H9 (cell line): ENCODE data around the gene PTPRC. TPM values are rescaled to one million over a fixed set of nuclear protein-coding genes. Genes with fewer than 3 reads are reported as not detected.

Experiments
- DNase-seq: peaks from one replicate; pipeline ENCODE4 v3.0.0-alpha.2; 2017
- H2AFZ ChIP-seq: one replicate; pipeline ENCODE4 v1.6.1; 2013; ENCODE audit warnings: mild to moderate bottlenecking, low read length, control low read depth, moderate library complexity
- H2AK5ac ChIP-seq: 2 replicates; pipeline ENCODE4 v1.6.1; 2013; ENCODE audit warnings: low read length, control low read depth, mixed read lengths; ENCODE audit not compliant: insufficient read length
- H2BK120ac ChIP-seq: one replicate; pipeline ENCODE4 v1.6.1; 2013; ENCODE audit warnings: low read depth, mild to moderate bottlenecking, low read length, control low read depth, inconsistent platforms; ENCODE audit not compliant: poor library complexity, severe bottlenecking
- H2BK12ac ChIP-seq: 2 replicates; pipeline ENCODE4 v1.6.1; 2013; ENCODE audit warnings: low read length, control low read depth, mixed read lengths, low read depth; ENCODE audit not compliant: insufficient read length
- H2BK15ac ChIP-seq: 2 replicates; pipeline ENCODE4 v1.6.1; 2013; ENCODE audit warnings: low read depth, low read length, control low read depth
- H2BK20ac ChIP-seq: one replicate; pipeline ENCODE4 v1.6.1; 2013; ENCODE audit warnings: low read depth, mild to moderate bottlenecking, low read length, control low read depth, inconsistent platforms; ENCODE audit not compliant: poor library complexity, severe bottlenecking
- H2BK5ac ChIP-seq: 2 replicates; pipeline ENCODE4 v1.6.1; 2013; ENCODE audit warnings: low read length, control low read depth, mixed read lengths; ENCODE audit not compliant: insufficient read length
- H3K14ac ChIP-seq: 2 replicates; pipeline ENCODE4 v1.6.1; 2013; ENCODE audit warnings: low read length, control low read depth; ENCODE audit not compliant: insufficient read depth
- H3K18ac ChIP-seq: 2 replicates; pipeline ENCODE4 v1.6.1; 2013; ENCODE audit warnings: low read depth, mild to moderate bottlenecking, mixed read lengths, low read length, control low read depth; ENCODE audit not compliant: insufficient read length
- H3K23ac ChIP-seq: 2 replicates; pipeline ENCODE4 v1.6.1; 2013; ENCODE audit warnings: low read length, control low read depth, mixed read lengths, low read depth; ENCODE audit not compliant: insufficient read length
- H3K23me2 ChIP-seq: 2 replicates; pipeline ENCODE4 v1.6.1; 2013; ENCODE audit warnings: low read depth, mild to moderate bottlenecking, mixed read lengths, low read length, control low read depth; ENCODE audit not compliant: insufficient read length, poor library complexity, severe bottlenecking
- H3K27ac ChIP-seq: 2 replicates; pipeline ENCODE4 v1.5.1; 2013; ENCODE audit warnings: low read length, control low read depth, mixed read lengths, low read depth; ENCODE audit not compliant: insufficient read length
- H3K27me3 ChIP-seq: 2 replicates; pipeline ENCODE4 v1.6.1; 2013; ENCODE audit warnings: low read length, control low read depth, inconsistent platforms; ENCODE audit not compliant: insufficient read depth
- H3K4ac ChIP-seq: 2 replicates; pipeline ENCODE4 v1.6.1; 2013; ENCODE audit warnings: low read depth, mild to moderate bottlenecking, control low read depth, inconsistent platforms, low read length, moderate library complexity
- H3K4me1 ChIP-seq: 2 replicates; pipeline ENCODE4 v1.6.1; 2013; ENCODE audit warnings: low read length, control low read depth, inconsistent platforms; ENCODE audit not compliant: insufficient read depth
- H3K4me2 ChIP-seq: 2 replicates; pipeline ENCODE4 v1.6.1; 2013; ENCODE audit warnings: low read length, control low read depth, mixed read lengths; ENCODE audit not compliant: insufficient read length, insufficient read depth
- H3K56ac ChIP-seq: 2 replicates; pipeline ENCODE4 v1.6.1; 2013; ENCODE audit warnings: low read depth, mild to moderate bottlenecking, mixed read lengths, low read length, control low read depth; ENCODE audit not compliant: insufficient read length
- H3K79me1 ChIP-seq: 2 replicates; pipeline ENCODE4 v1.6.1; 2013; ENCODE audit warnings: low read depth, mild to moderate bottlenecking, moderate library complexity, low read length, control low read depth, inconsistent platforms; ENCODE audit not compliant: insufficient read depth, poor library complexity, severe bottlenecking
- H3K79me2 ChIP-seq: 2 replicates; pipeline ENCODE4 v1.6.1; 2013; ENCODE audit warnings: low read length, control low read depth, inconsistent platforms; ENCODE audit not compliant: insufficient read depth
- H3K9ac ChIP-seq: 2 replicates; pipeline ENCODE4 v1.6.1; 2013; ENCODE audit warnings: low read length, control low read depth, mixed read lengths; ENCODE audit not compliant: insufficient read length; ENCODE audit errors: extremely low read depth
- H3K9me3 ChIP-seq: one replicate; pipeline ENCODE4 v1.6.1; 2013; ENCODE audit warnings: low read depth, low read length, inconsistent platforms; ENCODE audit not compliant: control insufficient read depth
- H3T11ph ChIP-seq: one replicate; pipeline ENCODE4 v1.6.1; 2013; ENCODE audit warnings: mild to moderate bottlenecking, low read length, control low read depth, inconsistent platforms
- H4K20me1 ChIP-seq: one replicate; pipeline ENCODE4 v1.6.1; 2013; ENCODE audit not compliant: control insufficient read depth, insufficient read length, insufficient read depth
- H4K5ac ChIP-seq: 2 replicates; pipeline ENCODE4 v1.6.1; 2013; ENCODE audit warnings: low read depth, mild to moderate bottlenecking, mixed read lengths, low read length, control low read depth; ENCODE audit not compliant: insufficient read length
- H4K8ac ChIP-seq: replicated peaks from 2 replicates; pipeline ENCODE4 v1.6.1; 2013; ENCODE audit warnings: low read length, control low read depth, mixed read lengths, low read depth; ENCODE audit not compliant: insufficient read length
- H4K91ac ChIP-seq: 2 replicates; pipeline ENCODE4 v1.6.1; 2013; ENCODE audit warnings: low read depth, mild to moderate bottlenecking, moderate library complexity, mixed read lengths, low read length, control low read depth; ENCODE audit not compliant: insufficient read length
- H3K27ac Mint-ChIP-seq, 3 experiments: 2 replicates in 2 of 3; 3 replicates in 1 of 3; pipeline ENCODE4 v1.8.0; 2020 to 2021; ENCODE audit warnings: mixed read lengths in 3 of 3, mild to moderate bottlenecking in 1 of 3, moderate library complexity in 1 of 3
- H3K27me3 Mint-ChIP-seq: 2 replicates; pipeline ENCODE4 v1.8.0; 2021; ENCODE audit warnings: low read depth, mild to moderate bottlenecking, moderate library complexity, mixed read lengths
- H3K36me3 Mint-ChIP-seq, 3 experiments: 2 replicates in 2 of 3; 3 replicates in 1 of 3; pipeline ENCODE4 v1.8.0; 2020 to 2021; ENCODE audit warnings: low read depth in 3 of 3, mixed read lengths in 3 of 3; ENCODE audit not compliant: insufficient read depth in 1 of 3
- H3K4me1 Mint-ChIP-seq, 2 experiments: 2 replicates each; pipeline ENCODE4 v1.8.0; 2020; ENCODE audit warnings: mixed read lengths in 2 of 2
- H3K4me3 Mint-ChIP-seq, 2 experiments: 2 replicates in 1 of 2; 3 replicates in 1 of 2; pipeline ENCODE4 v1.8.0; 2020 to 2021; ENCODE audit warnings: mild to moderate bottlenecking in 2 of 2, mixed read lengths in 2 of 2, moderate library complexity in 1 of 2
- H3K9me3 Mint-ChIP-seq, 2 experiments: 2 replicates in 1 of 2; 3 replicates in 1 of 2; pipeline ENCODE4 v1.8.0; 2020; ENCODE audit warnings: mild to moderate bottlenecking in 2 of 2, mixed read lengths in 2 of 2, moderate library complexity in 1 of 2
- WGBS: extraction: QIAGEN DNeasy Blood & Tissue Kit; methylation state at CpG from one replicate; pipeline ENCODE4 v1.1.7; 2013; ENCODE audit warnings: missing lambda C conversion rate, low lambda C conversion rate, mixed read lengths; ENCODE audit not compliant: insufficient read length; ENCODE audit errors: extremely low coverage; 5-methylcytosine and 5-hydroxymethylcytosine counted together
- total RNA-seq: library from RNA; stranded (reverse); gene quantifications from 2 replicates; pipeline ENCODE4 v1.2.1, GENCODE V29; 2021
- TF ChIP-seq, protein P1 (sequence below): fragments of 200-600 bp; sonication (generic); conservative IDR thresholded peaks from 3 replicates; pipeline ENCODE4 v1.8.0; 2021; ENCODE audit warnings: antibody characterized with exemption, mild to moderate bottlenecking

Gene PTPRC
- total RNA-seq, 1 experiment from 2014 or later = not detected

DNA sequence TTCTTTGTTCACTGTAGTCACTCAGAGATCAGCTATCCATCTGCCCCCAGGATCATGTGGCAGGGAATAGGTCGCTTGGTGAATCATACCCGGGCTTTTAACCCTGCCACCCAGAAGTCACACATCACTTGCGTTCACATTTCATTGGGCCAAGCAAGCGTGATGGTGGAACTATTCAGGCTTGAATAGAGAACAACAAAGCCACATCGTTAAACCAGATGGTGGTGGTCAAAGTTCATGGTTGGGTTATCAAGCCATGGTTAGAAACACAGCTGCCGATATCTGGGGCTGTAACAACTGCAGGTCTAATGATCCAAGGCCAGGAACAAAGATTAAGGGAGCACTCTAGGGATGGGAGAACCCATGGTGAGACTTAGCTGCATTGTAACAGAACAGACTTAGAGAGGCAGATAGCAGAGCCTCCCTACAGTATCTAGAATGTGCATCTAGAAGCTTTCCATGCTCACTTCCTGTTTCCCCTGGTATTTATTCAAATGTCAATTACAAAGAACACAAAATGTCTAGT lies 40.0 kb upstream of the PTPRC start:
- H3K4me2 ChIP-seq = no peak overlapping the region
- H3K4me3 Mint-ChIP-seq = no peak overlapping the region
- no peaks in the 10 kb centered on the region for H3K27me3 Mint-ChIP-seq
- no peak overlapping the region for H3K56ac ChIP-seq
- no peak overlapping the region for H3K23ac ChIP-seq
- no peaks in the 10 kb centered on the region for H3K23me2 ChIP-seq
- H3K79me1 ChIP-seq = no peaks in the 10 kb centered on the region
- TF ChIP-seq, protein P1, sequence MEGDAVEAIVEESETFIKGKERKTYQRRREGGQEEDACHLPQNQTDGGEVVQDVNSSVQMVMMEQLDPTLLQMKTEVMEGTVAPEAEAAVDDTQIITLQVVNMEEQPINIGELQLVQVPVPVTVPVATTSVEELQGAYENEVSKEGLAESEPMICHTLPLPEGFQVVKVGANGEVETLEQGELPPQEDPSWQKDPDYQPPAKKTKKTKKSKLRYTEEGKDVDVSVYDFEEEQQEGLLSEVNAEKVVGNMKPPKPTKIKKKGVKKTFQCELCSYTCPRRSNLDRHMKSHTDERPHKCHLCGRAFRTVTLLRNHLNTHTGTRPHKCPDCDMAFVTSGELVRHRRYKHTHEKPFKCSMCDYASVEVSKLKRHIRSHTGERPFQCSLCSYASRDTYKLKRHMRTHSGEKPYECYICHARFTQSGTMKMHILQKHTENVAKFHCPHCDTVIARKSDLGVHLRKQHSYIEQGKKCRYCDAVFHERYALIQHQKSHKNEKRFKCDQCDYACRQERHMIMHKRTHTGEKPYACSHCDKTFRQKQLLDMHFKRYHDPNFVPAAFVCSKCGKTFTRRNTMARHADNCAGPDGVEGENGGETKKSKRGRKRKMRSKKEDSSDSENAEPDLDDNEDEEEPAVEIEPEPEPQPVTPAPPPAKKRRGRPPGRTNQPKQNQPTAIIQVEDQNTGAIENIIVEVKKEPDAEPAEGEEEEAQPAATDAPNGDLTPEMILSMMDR = no peak
- no peak overlapping the region for H3K27ac ChIP-seq
- H2AFZ ChIP-seq = no peak overlapping the region
- no peak overlapping the region for H3K9ac ChIP-seq
- no peak overlapping the region for H2BK12ac ChIP-seq
- no peak overlapping the region for H3K4ac ChIP-seq
- WGBS = no CpG with 5 or more reads among the region's 6 CpGs
- H3K9me3 Mint-ChIP-seq = peaks cover 9% of the 10 kb centered on the region in 2 experiments; a peak in 4 of 5 replicates
- H3K4me1 ChIP-seq = peaks cover 2% of the 10 kb centered on the region
- H2BK120ac ChIP-seq = no peak overlapping the region
- H2BK5ac ChIP-seq = no peak overlapping the region
- H3T11ph ChIP-seq = no peak overlapping the region
- no peaks in the 10 kb centered on the region for H4K20me1 ChIP-seq
- H3K9me3 ChIP-seq = peaks cover 6% of the 10 kb centered on the region
- no peak overlapping the region for H4K91ac ChIP-seq
- H3K27ac Mint-ChIP-seq = no peak overlapping the region
- no peaks in the 10 kb centered on the region for H3K79me2 ChIP-seq
- no peak overlapping the region for H2AK5ac ChIP-seq
- no peak overlapping the region for H3K18ac ChIP-seq
- DNase-seq = no peak
- H2BK15ac ChIP-seq = no peak overlapping the region
- no peaks in the 10 kb centered on the region for H3K27me3 ChIP-seq
- H3K14ac ChIP-seq = no peak overlapping the region
- H3K36me3 Mint-ChIP-seq = peaks cover 9 to 18% (median 10%) of the 10 kb centered on the region in 3 experiments
- no peak overlapping the region for H4K5ac ChIP-seq
- peaks cover 12 to 15% of the 10 kb centered on the region in 2 experiments for H3K4me1 Mint-ChIP-seq
- no peak overlapping the region for H2BK20ac ChIP-seq
- H4K8ac ChIP-seq = no peak overlapping the region
